ENCODE results near the gene TRIM61. TPM values are rescaled to one million over a fixed set of nuclear protein-coding genes. Genes with fewer than 3 reads are reported as not detected.
"Not testable (repeated sequence)": the region's sequence is repeated elsewhere in the genome, so short reads cannot be mapped to it uniquely, and the experiment has no call there.

TRIM61 gene
- total RNA-seq, 1 donor from 2014 or later, result 0.89 TPM

DNA sequence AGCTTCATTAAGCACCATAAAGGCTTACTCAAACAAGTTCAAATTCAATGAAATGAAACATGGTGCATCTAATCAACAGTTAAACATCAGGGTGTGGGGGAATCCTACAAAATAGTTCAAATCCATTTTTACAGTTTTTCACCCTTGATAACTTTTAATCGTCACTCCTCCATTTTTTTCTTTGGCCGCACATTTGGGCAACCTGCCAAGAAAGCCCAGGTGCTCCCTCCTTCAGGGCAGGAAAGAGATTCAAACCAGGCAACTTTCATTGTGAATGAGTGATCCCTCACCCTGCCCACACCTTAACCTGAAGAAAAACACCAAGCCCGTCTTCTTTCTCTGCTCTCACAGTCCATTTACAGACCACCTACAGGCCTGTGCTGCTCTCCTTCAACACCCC is 24.9 kb downstream of the TRIM61 start:
- Histone ChIP-seq H3K27ac (no peak overlapping the region), H3K9me3 (no peaks in the 10 kb centered on the region), H3K4me1 (no peaks in the 10 kb centered on the region), H3K36me3 (no peaks in the 10 kb centered on the region), H3K27me3 (ENCODE audit: low read depth) (no peaks in the 10 kb centered on the region), H3K4me3 (no peak overlapping the region)
- TF ChIP-seq, protein P1, sequence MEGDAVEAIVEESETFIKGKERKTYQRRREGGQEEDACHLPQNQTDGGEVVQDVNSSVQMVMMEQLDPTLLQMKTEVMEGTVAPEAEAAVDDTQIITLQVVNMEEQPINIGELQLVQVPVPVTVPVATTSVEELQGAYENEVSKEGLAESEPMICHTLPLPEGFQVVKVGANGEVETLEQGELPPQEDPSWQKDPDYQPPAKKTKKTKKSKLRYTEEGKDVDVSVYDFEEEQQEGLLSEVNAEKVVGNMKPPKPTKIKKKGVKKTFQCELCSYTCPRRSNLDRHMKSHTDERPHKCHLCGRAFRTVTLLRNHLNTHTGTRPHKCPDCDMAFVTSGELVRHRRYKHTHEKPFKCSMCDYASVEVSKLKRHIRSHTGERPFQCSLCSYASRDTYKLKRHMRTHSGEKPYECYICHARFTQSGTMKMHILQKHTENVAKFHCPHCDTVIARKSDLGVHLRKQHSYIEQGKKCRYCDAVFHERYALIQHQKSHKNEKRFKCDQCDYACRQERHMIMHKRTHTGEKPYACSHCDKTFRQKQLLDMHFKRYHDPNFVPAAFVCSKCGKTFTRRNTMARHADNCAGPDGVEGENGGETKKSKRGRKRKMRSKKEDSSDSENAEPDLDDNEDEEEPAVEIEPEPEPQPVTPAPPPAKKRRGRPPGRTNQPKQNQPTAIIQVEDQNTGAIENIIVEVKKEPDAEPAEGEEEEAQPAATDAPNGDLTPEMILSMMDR (IDR thresholded peaks at IDR 0.05), result no peak
- intact Hi-C loops (cut with DNase I), result no loop called here
- ATAC-seq, result no peak
- DNase-seq, result no peak

DNA sequence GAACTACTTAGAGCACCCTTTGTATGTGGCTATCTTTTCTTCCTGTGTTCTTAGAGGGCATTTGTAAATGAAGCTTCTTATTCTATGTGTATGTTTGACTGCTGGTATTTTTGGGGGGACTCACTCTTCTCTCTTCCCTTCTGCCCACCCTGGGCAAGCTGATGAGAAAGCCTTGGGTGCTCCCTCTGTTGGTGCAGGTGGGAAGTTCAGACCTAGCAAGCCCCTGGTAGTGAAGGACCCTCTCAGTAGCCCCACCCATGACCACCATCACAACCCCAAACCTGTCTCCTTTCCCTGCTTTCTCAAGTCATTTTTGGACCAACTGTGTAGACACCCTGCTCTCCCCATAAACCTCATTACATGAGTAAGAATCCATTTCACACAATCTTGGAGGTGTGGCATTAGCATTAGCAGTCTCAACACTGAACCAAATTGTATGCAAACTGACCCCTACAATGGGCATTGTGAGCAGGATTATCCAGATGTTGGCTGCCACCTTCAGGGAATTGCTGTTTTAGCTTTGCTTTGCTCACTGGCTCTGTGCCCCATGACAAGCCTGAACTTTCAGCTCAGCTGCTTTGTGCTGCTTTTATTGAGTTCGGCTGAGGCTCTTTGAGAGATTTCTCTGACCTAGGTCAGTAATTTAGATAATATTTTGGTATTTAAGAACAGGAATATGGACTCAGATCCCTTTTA is 27.9 kb downstream of the TRIM61 start:
- intact Hi-C loops (cut with DNase I), result no loop called here

DNA sequence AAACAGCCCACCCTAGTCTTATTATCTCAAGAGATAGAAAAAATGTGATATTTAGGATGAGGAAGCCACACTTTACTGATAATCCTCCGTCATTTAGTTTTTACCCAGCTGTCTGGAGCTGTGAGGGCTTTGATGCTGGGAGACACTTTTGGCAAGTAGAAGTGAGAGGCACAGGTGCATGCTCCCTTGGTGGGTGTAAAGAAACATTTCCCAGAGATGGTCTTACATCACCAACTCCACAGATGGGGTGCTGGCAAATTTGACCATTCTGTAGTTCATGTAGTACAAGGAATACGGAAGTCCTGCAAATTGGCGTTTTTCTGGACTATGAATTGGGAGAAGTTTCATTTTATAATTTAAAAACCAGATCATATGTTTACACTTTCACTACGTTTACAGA is 28.5 kb downstream of the TRIM61 start:
- H3K4me3 ChIP-seq, result no peak overlapping the region
- H3K9me3 ChIP-seq, result no peaks in the 10 kb centered on the region
- H3K36me3 ChIP-seq, result no peaks in the 10 kb centered on the region
- H3K27me3 ChIP-seq (ENCODE audit: low read depth), result no peaks in the 10 kb centered on the region
- no peak overlapping the region for H3K27ac ChIP-seq
- DNase-seq (no peak), ATAC-seq (no peak)
- H3K4me1 ChIP-seq, result no peaks in the 10 kb centered on the region
- TF ChIP-seq, protein P1 (IDR thresholded peaks at IDR 0.05), result no peak
- intact Hi-C loops (cut with DNase I), result no loop called here

More for the DNA sequence above, 27.9 kb downstream of the TRIM61 start:
- Histone ChIP-seq H3K9me3 (no peaks in the 10 kb centered on the region), H3K36me3 (no peaks in the 10 kb centered on the region), H3K4me3 (no peak overlapping the region), H3K27ac (no peak overlapping the region), H3K4me1 (no peaks in the 10 kb centered on the region), H3K27me3 (ENCODE audit: low read depth) (no peaks in the 10 kb centered on the region)
- no peak for ATAC-seq
- TF ChIP-seq, protein P1 (IDR thresholded peaks at IDR 0.05), result no peak
- DNase-seq, result no peak

DNA sequence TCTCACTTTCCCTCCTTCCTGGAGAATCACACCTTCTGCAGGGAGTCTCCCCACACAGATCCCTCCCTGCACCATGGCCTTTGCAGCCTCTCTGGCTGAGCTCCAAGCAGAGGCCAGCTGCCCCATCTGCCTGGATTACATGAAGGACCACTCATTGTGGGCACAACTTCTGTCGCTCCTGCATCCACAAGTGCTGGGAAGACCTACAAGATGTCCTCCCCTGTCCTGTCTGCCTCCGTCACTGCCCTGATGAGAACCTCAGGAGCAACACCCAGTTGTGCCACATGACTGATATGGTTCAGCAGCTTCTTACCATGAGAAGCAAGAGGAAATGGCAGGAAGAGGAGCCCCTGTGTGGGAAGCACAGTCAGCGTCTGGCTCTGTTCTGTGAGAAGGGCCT is 29.5 kb downstream of the TRIM61 start:
- H3K9me3 ChIP-seq; H3K36me3 ChIP-seq; H3K4me1 ChIP-seq; ATAC-seq; DNase-seq; H3K27ac ChIP-seq; H3K27me3 ChIP-seq (ENCODE audit: low read depth); intact Hi-C loops (cut with DNase I); H3K4me3 ChIP-seq: not testable (repeated sequence)

DNA sequence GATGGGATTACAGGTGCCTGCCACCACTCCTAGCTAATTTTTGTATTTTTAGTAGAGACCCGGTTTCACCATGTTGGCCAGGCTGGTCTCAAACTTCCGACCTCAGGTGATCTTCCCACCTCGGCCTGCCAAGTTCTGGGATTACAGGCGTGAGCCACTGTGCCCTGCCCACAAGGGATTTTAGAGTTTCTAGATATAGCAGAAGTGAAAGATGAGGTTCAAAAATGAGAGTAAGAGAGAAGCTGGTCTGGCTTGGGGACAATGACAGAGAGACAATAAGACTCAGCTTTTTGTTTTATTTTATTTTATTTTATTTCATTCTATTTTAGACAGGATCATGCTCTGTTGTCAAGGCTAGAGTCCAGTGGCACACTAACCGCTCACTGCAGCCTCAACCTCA is 30.6 kb downstream of the TRIM61 start:
- intact Hi-C loops (cut with DNase I), result no loop called here
- Histone ChIP-seq H3K36me3 (no peaks in the 10 kb centered on the region), H3K27me3 (ENCODE audit: low read depth) (no peaks in the 10 kb centered on the region), H3K4me3 (no peak overlapping the region), H3K4me1 (no peaks in the 10 kb centered on the region), H3K9me3 (no peaks in the 10 kb centered on the region), H3K27ac (no peak overlapping the region)
- DNase-seq (no peak), ATAC-seq (no peak)
- TF ChIP-seq, protein P1 (IDR thresholded peaks at IDR 0.05), result no peak

DNA sequence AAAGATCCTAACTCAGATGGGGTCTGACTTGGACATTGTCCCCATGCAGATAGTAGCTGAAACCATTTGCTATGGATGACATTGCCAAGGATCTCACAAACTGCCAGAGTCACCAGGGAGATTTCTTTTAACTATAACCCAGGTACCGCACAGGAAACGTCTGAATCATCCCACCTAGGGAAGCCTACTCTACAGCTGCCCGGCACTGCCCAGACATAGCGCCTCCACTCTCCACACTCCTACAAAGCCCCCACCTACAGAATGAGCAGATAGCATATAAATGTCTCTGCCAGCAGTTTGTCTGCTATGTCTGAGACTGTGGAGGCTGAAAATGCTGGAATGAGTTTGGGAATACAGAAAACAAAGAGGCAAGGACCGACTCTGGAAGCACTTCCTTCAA is 32.3 kb downstream of the TRIM61 start:
- Histone ChIP-seq H3K4me1 (no peaks in the 10 kb centered on the region), H3K9me3 (no peaks in the 10 kb centered on the region), H3K27ac (no peak overlapping the region), H3K27me3 (ENCODE audit: low read depth) (no peaks in the 10 kb centered on the region), H3K36me3 (no peaks in the 10 kb centered on the region), H3K4me3 (no peak overlapping the region)
- DNase-seq (no peak), ATAC-seq (no peak)
- TF ChIP-seq, protein P1 (IDR thresholded peaks at IDR 0.05), result no peak
- intact Hi-C loops (cut with DNase I), result no loop called here
